ENCODE measurements around the gene GCNA. TPM values are rescaled to one million over a fixed set of nuclear protein-coding genes. Genes with fewer than 3 reads are reported as not detected.

Gene GCNA
- total RNA-seq, 1 donor from 2014 or later = 0.99 TPM

DNA sequence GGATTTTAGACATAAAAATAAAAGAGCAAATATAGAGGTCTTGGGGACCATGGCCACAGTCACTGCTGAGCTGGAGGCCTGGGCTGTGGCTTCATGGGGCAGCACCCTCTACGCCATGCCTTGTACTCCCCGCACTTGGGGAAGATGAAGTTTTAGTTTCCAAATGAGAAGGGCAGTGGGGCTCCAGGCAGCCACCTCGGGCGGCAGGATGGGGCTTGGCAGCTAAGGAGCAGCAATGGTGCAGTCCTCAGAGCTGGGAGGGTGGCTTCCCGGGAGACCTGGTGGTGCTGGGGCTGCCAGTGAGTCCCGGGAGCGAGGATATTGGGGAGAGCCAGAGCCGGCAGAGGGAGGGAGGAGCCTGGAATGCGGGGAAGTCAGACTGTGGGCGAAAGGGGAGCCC is 37.7 kb downstream of the GCNA start:
- DNase-seq = no peak

DNA sequence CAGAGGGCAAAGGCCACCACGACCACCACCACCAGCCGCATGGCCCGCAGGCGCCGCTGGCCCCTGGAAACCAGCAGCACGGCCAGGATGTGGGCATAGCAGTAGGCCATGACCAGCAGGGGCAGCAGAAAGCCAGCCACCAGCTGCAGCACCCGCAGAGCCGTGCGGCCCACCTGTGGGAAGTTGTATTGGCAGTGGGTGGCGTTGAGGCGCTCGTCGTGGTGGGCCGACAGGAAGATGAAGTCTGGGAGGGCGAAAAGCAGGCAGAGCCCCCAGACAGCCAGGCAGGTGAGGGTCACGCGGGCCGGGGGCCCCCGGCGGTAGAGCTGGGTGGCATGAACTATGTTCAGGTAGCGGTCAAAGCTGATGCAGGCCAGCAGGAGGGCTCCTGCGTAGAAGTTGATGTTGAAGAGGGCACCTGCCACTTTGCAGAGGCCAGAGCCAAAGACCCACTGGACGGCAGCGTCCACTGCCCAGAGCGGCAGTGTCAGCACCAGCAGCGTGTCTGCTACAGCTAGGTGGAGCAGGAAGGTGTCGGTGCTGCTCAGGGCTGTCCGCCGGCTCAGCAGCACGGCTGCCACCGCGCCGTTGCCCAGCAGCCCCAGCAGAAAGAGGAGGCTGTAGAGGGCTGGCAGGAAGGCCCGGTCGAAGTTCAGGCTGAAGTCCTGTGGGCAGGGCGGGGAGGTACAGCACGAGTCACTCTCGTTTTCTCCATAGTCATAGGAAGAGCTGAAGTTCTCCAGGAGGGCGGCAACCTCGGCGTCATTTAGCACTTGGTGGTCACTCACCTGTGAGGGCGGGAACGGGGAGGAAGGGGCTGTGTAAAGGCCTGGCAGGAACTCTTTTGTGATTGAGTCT is 38.7 kb downstream of the GCNA start:
- no peak for DNase-seq

DNA sequence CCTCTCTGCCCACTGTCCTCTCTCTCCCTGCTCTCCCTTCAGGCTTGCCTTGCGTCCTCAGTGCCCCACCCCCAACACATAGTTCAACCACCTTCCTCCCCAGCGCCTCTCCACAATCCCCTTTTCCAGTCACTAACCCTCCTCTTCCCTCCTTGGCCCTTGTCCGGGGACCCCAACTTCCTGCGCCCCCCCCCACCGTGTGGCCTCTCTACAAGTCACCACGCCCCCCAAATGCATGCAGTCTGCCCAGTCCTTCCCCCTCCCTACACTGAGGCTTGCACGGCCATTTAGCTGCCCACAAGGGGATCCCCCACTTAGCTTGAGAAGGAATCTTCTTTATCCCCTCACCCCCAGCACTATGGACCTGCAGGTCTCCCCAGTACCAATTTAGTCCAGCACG is 39.5 kb downstream of the GCNA start:
- no peak for DNase-seq

DNA sequence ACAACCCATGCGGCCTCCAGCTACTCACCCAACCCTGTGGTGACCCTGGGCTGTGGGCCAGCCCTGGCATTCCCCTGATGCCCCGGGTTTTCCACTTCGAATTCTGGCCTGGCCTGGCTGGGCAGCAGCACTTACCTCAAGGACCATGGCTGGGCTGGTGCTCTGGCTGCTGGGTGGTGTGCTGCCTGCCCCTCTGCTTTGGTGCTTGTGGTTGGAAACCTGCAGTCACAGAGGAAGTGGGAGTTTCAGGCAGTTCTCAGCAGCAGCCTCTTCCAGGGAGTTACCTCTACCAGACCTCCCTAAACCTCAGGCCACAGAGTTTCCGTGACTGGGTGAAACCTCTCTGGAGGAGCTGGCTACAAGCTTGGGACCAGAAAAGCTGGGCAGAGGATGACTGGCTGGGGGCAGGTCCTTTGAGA is 40.1 kb downstream of the GCNA start, which contains the start of gene CXCR3:
CXCR3 (minus strand) TSS at position 209 of the 419 bp plus-strand sequence; CDS start at position 147, 62 bp downstream.
- DNase-seq = no peak

DNA sequence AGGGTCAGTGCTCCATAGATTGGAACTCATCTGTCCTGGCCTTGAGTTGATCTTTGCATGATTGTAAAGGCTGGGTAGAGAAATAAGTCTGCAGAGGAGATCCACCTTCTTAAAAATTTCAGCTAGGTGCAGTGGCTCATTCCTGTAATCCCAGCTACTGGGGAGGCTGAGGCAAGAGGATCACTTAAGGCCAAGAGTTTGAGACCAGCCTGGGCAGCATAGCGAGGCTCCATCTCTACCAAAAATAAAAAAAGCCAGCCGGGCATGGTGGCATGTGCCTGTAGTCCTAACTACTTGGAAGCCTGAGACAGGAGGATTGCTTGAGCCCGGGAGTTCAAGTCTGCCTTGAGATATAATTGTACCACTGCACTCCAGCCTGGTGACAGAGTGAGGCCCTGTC is 40.5 kb downstream of the GCNA start:
- no peak for DNase-seq

DNA sequence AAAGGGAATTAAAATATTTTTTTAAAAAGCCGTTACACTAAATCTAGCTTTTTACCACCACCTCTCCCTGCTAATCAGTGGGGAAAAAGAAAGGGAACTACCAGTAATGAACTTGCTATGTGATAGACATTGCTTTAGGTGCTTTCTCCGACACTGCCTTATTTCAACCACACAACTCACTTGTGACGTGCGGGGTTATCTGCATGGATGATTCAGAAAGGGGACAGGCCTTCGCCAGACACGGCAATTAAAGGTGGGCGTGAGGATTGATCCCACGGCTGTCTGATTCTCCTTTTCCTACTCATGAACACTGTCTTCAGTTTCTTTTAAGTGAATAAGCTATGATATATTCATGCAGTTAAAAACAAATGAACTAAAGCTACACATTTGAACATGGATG is 41.0 kb downstream of the GCNA start:
- no peak for DNase-seq

DNA sequence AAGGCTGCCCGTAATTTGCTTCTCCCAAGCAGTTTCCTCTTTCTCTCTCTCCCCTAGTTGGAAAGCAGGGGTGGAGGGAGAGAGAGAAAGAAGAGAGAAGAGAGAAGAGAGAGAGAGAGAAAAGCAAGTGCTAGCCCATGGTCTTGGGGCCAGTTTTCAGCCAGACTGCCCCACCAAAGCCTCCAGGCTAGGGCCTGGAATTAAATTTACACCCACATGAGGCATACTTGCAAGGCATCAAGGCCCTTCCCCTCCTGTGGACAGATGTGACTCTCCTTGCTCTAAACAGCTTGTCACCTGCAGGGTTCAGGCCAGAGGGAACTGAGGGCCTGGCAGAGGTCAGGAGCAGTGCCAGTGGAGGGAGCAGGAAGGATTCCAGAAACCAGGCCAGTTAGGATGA is 41.7 kb downstream of the GCNA start:
- DNase-seq = no peak

DNA sequence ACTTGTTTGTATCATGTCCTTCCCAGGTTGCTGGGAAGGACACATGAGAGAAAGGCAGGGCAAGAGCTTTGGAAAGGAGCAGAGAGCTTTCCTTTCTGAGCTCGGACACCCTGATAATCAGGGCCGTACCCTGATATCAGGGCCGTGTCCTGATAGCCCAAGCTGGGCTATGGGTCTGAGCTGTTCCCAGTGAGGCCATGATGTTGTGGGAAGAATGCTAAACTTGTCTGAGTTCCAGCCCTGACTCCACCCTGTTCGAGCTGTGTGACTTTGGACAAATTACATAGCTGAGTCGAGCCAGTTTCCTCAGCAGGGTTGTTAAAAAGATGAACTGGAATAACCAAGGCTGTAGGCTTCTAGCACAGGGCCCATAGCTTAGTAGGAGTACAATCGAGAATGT is 43.4 kb downstream of the GCNA start:
- DNase-seq = no peak

DNA sequence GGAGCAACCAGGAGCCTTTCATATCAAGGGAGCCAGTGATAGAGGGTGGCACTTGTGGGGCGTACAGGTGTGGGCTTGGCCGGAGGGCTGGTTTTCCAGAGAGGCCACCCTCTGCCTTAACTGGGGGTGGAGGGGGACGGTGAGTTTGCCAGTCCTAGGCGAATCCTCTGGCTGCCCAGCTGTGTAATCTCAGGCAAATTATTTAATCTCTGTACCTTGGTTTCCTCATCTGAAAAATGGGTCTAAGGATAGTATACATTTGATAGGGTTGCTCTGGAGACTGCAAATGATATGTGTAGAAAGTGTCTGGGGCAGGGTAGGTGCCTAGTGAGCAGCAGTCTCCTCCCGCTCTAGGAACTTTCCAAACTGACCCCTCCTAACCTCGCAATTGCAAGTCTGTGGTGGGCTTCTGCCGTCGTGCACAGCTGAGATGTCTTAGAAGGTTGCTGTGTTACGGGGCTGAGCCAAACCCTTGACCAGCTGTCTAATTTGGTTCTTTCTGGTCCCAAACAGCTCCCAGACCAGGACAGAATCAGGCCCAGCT is 43.9 kb downstream of the GCNA start:
- DNase-seq = no peak

DNA sequence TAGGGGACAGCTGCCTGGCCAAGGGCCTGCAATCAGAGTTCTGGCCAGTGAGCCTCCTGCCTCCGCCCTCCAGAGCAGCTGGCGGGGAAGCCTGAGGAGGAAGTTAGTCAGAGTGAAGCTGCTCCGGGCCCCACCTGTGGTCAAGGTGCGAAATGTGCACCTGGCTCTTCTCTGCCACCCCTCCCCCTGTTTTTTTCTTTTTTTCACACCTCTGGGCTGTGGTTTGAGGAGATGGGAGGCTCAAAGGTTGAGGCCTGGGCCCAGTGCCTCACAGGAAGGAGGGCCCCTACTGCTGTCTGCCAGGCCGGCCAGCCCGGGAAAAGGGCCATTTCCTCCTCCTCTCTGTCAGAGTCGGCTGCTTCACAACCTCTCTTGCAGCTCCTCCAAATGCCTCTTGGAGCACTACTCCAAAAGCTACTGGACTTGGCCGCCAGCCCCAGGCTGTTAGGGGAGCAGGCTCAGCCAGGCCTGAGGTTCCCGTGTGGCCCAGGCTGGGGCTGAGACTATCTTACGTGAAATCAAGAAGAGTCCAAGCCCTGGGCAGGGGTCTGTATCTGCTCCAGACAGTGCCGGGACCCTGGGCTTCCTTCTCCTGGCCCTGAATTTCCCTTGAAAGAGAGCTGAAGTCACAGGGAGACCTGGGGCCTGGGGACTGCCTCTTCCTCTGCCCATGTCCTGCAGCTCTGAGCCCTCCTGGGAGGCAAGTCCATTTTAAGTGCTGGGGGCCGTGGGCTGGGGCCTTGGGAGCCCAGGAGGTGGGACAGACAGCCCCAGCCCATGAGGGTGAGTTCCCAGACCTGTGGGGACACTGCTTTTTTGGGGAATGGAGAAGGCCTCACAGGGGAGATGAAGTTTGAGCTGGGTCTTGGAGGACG is 44.6 kb downstream of the GCNA start:
- peak; percentile 11 for DNase-seq

DNA sequence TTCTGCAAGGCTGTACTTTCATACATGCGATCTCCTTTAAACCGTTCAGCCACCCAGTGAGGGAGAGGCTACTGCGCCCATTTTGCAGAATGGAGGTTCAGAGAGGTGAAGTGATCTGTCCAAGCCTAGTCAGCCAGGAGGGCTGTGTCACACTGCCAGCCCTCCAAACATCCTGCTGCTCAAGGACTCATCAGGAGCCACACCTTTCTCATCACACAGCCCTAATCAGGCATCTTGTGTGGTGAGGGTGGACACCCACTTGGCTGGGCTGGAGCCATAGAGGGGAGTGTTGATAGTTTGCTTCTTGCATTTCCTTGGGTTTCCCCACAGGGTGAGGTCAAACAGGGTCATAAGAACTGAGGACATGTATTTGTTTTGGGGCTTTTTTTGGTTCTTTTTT is 45.5 kb downstream of the GCNA start:
- DNase-seq = no peak

DNA sequence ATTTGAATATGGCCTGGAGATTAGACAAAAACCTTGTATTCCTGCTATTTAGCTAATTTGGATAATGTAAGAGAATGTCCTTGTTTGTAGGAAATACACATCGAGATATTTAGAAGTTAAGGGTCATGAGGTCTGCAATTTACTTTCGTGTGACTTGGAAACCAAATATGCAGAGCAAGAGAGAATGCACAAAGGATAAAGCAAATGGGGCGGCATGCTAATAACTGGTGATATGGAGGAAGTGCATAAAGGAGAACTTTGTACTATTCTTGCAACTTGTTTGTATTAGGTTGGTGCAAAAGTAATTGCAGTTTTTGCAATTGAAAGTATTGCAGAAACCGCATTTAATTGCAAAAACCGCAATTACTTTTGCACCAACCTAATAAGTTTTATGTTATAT is 47.2 kb downstream of the GCNA start:
- no peak for DNase-seq

DNA sequence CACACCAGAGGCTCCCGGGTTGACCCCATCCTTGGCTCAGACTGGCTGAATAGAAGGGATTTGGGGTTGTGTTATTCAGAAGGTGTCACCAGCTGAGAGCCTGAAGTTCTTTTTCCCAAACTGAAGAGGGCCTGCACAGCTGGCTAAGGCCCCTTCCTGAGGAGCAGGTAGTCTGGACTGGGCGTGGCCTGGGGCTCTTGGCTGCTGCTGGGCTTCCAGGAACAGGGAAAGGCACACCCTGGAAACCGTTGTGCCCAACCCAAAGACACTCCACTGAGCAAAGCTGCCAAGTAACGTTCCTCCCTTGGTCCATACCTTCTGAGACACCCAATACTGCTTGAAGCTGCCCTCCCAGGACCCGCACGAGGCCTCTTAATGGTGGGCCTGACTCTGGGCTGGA is 48.3 kb downstream of the GCNA start:
- DNase-seq = no peak

DNA sequence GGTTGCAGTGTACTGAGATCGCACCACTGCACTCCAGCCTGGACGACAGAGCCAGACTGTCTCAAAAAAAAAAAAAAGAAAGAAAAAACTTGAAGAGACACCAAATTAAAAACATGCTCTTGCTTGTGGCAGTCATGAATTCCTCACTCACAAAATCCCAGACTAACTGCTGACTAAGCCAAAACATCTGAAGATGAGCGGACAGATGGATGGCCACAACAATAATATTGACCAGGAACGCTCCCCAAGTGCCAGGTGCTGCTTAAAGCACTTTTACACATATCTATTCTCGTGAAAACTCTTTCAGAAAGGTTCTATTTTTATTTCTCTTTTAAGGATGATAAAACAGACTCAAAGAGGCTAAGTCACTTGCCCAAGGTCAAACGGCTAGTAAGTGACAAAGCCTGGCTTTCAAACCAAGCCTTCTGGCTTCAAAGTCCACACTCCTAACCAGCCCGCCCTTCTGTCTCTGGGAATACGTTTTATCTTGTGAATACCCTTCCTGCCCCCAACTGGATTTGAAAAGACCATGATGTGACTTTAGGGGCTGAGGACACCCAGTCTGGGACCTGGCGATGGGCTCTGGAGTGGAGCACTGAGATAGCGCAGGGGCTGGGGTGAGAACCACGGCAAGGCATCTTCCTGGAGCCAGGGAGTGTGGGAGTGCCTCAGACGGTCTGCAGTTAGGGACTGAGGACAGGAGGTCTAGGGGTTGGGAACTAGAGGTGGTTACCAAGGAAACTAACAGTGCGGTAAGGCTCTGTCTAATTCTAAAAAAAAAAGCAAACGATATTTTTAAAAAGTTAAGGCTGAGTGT is 49.6 kb downstream of the GCNA start:
- DNase-seq = no peak

DNA sequence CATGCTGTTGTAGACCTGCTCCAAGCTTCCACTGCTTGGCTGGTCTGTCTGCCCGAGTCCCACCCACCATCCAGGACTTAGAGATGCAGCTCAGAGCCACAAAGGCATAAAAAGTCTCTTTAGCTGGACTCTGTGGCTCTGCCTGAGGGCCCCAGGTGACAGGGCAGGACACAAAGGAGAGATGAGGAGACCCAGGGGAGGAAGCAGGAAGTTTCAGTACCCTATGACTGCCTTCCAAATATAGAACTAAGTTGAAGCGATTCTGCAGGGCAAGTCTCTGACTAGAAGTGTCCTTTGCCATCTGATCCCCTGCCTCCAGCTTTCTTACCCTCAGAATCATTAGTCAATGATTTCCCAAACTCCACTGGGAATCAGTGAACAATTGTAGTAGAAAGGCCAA is 51.2 kb downstream of the GCNA start:
- no peak for DNase-seq

DNA sequence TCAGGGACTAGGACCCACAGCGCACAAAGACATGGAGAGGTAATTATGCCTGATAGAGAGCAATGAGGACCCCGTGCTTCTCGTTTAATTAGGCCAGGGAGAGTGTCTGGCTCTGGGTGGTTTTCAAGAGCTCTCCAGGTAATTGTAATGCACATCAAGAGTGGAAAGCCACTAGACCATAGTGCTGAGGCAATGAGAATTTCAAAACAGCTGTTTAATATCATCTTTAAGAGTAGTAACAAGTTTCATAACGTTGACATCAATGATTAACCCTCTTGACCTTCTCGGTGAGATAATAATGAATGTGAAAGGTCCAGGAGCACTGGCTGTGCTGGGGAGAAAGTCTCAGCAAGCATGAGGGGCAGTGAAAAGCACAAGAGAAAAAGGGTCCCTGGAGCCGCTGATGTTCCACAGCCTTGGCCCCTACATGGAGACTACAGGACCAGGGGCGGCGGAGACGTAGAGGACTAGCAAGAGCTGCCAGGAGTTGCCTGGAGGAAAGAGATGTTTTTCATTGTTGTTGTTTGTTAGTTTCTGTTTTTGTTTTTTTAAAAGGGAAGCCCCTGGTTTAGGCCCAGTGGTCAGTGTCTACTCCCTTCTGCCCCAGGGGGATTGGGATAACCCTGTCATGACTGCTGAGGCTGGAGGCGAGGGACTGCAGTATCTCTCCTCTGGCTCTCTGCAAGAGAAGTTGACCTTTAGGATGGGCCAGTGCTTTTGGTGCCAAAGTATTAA is 54.9 kb downstream of the GCNA start:
- DNase-seq = no peak

DNA sequence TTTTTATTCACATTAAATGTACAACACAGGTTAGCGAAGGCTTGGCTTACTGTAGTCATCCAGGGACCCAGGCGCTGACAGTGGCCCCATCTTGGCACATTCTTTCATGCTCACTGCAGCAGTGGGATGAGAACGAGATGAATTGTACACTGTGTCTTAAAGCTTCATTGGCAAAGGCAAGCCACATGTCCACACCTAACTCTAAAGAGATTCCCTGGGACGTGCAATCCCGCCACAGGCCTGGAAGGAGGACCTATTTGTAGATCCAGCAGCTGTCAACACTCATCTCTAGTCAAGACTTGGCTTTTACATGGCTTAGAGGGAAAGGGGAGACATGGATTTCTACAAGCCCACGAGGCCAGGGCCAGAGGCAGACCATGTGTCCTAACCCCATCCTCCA is 56.1 kb downstream of the GCNA start:
- DNase-seq = peak; percentile 53

DNA sequence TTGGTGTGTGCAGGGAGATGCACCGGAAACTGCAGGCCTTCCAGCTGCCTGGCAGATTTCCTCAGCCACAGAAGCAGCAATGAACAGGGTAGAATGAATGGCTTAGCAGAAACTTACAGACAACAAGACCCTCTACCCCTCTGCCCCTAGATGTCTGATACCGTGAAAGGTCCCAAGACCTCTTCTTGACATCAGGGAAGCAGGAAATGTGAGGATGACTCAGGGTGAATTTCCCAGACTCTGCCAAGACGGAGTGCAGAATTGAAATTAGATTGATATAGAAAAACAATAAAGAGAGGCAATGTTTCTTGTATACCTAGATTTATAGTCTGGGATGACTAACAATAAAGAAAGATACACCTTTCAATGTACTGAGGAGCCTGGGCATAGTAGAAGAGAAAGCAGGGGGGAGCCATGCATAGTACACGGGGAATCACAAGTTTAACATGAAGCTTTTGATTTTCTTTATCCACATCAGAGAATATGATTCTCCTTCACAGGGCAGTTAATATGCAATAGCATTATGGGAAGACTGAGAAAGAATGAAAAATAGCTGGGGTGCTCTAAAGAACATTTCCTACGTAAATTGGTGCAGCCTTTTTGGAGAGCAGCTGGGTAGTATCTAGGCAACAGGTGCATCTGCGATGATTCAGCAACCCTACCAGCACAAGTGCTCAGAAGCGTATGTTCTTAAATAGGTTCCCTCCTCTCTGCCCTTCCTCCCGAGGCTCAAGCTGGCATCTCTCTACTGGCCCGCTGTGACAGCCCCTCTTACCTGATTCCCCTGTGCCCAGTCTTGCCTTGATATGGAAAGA is 58.4 kb downstream of the GCNA start:
- DNase-seq = no peak

DNA sequence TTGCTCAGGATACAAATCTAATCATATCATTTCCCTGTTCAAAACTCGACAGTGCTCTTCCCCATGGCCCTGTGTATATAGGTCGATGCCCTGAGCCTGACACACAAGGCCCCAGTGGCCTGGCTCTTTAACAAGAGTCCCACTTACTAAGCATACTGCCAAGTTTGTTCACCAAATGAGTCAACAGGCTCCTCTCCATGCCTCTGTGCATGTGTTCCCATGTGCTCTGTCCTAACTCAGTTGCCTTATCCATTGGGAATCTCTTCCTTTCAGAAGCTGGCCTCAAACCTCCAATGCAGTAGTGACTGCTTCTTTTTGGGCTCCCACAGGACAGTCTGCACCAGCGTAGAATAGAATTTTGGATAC is 59.0 kb downstream of the GCNA start:
- DNase-seq = no peak

DNA sequence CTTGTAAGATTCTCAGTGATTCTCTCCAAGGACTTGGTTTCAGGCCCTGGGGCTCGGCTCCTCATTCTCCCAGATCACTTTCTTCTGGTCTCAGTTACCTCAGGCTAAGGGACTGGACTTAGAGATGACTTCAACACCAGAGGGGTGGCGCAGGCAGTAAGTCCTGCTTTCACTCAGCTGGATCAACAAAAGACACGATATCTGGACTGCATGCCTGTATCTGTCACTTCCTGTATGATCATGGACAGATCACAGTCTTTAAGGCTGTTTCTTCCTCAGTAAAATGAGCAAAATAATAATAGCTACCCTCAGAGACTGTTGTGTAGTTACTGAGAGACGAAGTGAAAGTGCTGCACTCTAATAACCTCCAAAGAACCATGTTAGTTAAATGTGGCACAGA is 59.6 kb downstream of the GCNA start:
- DNase-seq = no peak

DNA sequence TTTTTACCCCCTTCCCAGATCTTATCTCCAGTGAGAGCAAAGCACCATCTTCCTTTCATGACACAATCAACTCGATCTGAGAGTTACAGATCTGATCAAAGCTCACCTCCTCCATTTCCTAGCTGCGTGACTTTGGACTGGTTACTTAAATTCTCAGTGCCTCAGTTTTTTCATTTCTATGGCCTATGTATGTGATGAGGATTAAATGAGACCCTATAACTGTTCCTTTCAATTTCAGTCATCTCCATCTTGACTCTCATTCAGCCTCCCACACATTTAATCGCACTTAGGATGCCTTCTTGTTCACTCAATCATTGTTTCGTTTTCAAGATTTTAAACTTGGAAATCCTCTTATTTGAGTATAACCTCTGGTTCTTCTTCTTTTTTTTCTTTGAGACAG is 60.2 kb downstream of the GCNA start:
- no peak for DNase-seq

Data from skin of body (tissue), 2 donors.